HG03460 (cell line): ENCODE data around the gene YBX2.

Experiments used
- ATAC-seq: cut with Tn5 transposase; IDR thresholded peaks from one replicate; pipeline ENCODE4 v1.9.1; 2021; ENCODE audit not compliant: unreplicated experiment

YBX2 gene

GRCh38 chr17:7304179-7304578 lies 9.7 kb upstream of the YBX2 start:
- no peak for ATAC-seq

GRCh38 chr17:7296189-7296861 lies 1.9 kb upstream of the YBX2 start:
- ATAC-seq, result no peak

- ATAC-seq, result no peak
Observed at GRCh38 chr17:7295230-7296180, 1.1 kb upstream of the YBX2 start.

GRCh38 chr17:7293816-7294613 lies 424 bp downstream of the YBX2 start:
- ATAC-seq, result no peak

- no peak for ATAC-seq
Observed at GRCh38 chr17:7293159-7293558, 1.3 kb downstream of the YBX2 start.

GRCh38 chr17:7292729-7293128 lies 1.7 kb downstream of the YBX2 start:
- ATAC-seq, result no peak

- ATAC-seq, result no peak
Observed at GRCh38 chr17:7292194-7292593, 2.2 kb downstream of the YBX2 start.

- no peak for ATAC-seq
Observed at GRCh38 chr17:7290685-7291084, 3.8 kb downstream of the YBX2 start.

- no peak for ATAC-seq
Observed at GRCh38 chr17:7290166-7290565, 4.3 kb downstream of the YBX2 start.

- no peak for ATAC-seq
Observed at GRCh38 chr17:7289256-7290032, 5.0 kb downstream of the YBX2 start.

- ATAC-seq, result no peak
Observed at GRCh38 chr17:7285679-7286078, 8.8 kb downstream of the YBX2 start.

GRCh38 chr17:7284911-7285310 lies 9.5 kb downstream of the YBX2 start:
- no peak for ATAC-seq

- ATAC-seq, result no peak
Observed at GRCh38 chr17:7283471-7284216, 10.8 kb downstream of the YBX2 start.

- no peak for ATAC-seq
Observed at GRCh38 chr17:7282752-7283321, 11.6 kb downstream of the YBX2 start.

GRCh38 chr17:7281953-7282751 lies 12.3 kb downstream of the YBX2 start:
- no peak for ATAC-seq

GRCh38 chr17:7281074-7281952 lies 13.1 kb downstream of the YBX2 start, which contains the start of gene SLC2A4:
SLC2A4 (plus strand) TSS chr17:7281718; CDS start chr17:7281935, 217 bp downstream.
- peak; percentile 62 for ATAC-seq

- ATAC-seq, result peak; percentile 68
Observed at GRCh38 chr17:7280519-7281073, 13.8 kb downstream of the YBX2 start.
